Breast epithelium (tissue), 3 donors: ENCODE results near the gene STK4.

ENCODE experiments used
- CTCF ChIP-seq, 3 donors: fragments of 450-650 bp; IDR thresholded peaks; one replicate each; pipeline ENCODE4 v1.5.1; 2016 to 2017; ENCODE audit warnings: antibody characterized with exemption in 3 of 3, mild to moderate bottlenecking in 3 of 3, moderate library complexity in 3 of 3
- POLR2A ChIP-seq: fragments of 450-650 bp; IDR thresholded peaks from one replicate; pipeline ENCODE4 v1.6.1; 2016; ENCODE audit warnings: antibody characterized with exemption, mild to moderate bottlenecking, moderate library complexity
- POLR2AphosphoS5 ChIP-seq, 3 donors: sonication (generic); formaldehyde crosslinking; IDR thresholded peaks; one replicate each; pipeline ENCODE4 v1.6.1; 2017; ENCODE audit warnings: antibody characterized with exemption in 3 of 3

- TF ChIP-seq CTCF (IDR thresholded peaks at IDR 0.05) (peak in 2 of 3 donors; percentile 56 to 58), POLR2A (no peak), POLR2AphosphoS5 (IDR thresholded peaks at IDR 0.05) (no peak)
These were observed 44.8 kb downstream of the STK4 start for GRCh38 chr20:45011108-45011526.
